PFSK-1 (cell line): ENCODE data around the gene NOC4L.

ENCODE experiments used
- FOXP2 ChIP-seq: optimal IDR thresholded peaks from 2 replicates; pipeline ENCODE3; 2011; ENCODE audit warnings: borderline replicate concordance, control low read depth, inconsistent platforms; ENCODE audit not compliant: insufficient read depth; ENCODE audit errors: extremely low read length, extremely low read depth
- POLR2AphosphoS5 ChIP-seq: IDR thresholded peaks from 2 replicates; pipeline ENCODE4 v1.6.1; 2012; ENCODE audit warnings: low read depth, mild to moderate bottlenecking, control low read depth, low read length, moderate library complexity
- SIN3A ChIP-seq: IDR thresholded peaks from 2 replicates; pipeline ENCODE4 v1.6.1; 2012; ENCODE audit warnings: mild to moderate bottlenecking, low read length, moderate library complexity, borderline replicate concordance; ENCODE audit not compliant: insufficient read depth
- TAF1 ChIP-seq: IDR thresholded peaks from 2 replicates; pipeline ENCODE4 v1.6.1; 2012; ENCODE audit warnings: low read length, control low read depth, borderline replicate concordance; ENCODE audit not compliant: insufficient read depth
- TF ChIP-seq, protein P1 (sequence below), 2 experiments: IDR thresholded peaks; 2 replicates each; pipeline versions ENCODE4 v1.6.1 to v1.8.0; 2011 to 2012; ENCODE audit warnings: low read depth in 2 of 2, low read length in 2 of 2, control low read depth in 1 of 2, inconsistent platforms in 1 of 2, mild to moderate bottlenecking in 1 of 2, moderate library complexity in 1 of 2; ENCODE audit not compliant: insufficient read depth in 1 of 2

GRCh38 chr12:132146772-132147422 lies 2.6 kb downstream of the NOC4L start:
- TF ChIP-seq POLR2AphosphoS5 (no peak), TAF1 (no peak), SIN3A (no peak), FOXP2 (no peak)
- TF ChIP-seq, protein P1, sequence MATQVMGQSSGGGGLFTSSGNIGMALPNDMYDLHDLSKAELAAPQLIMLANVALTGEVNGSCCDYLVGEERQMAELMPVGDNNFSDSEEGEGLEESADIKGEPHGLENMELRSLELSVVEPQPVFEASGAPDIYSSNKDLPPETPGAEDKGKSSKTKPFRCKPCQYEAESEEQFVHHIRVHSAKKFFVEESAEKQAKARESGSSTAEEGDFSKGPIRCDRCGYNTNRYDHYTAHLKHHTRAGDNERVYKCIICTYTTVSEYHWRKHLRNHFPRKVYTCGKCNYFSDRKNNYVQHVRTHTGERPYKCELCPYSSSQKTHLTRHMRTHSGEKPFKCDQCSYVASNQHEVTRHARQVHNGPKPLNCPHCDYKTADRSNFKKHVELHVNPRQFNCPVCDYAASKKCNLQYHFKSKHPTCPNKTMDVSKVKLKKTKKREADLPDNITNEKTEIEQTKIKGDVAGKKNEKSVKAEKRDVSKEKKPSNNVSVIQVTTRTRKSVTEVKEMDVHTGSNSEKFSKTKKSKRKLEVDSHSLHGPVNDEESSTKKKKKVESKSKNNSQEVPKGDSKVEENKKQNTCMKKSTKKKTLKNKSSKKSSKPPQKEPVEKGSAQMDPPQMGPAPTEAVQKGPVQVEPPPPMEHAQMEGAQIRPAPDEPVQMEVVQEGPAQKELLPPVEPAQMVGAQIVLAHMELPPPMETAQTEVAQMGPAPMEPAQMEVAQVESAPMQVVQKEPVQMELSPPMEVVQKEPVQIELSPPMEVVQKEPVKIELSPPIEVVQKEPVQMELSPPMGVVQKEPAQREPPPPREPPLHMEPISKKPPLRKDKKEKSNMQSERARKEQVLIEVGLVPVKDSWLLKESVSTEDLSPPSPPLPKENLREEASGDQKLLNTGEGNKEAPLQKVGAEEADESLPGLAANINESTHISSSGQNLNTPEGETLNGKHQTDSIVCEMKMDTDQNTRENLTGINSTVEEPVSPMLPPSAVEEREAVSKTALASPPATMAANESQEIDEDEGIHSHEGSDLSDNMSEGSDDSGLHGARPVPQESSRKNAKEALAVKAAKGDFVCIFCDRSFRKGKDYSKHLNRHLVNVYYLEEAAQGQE (IDR thresholded peaks at IDR 0.05; ENCODE audit: insufficient read depth in 1 of 2, low read depth in 2 of 2, low read length in 2 of 2): no peak
